ENCODE measurements around the gene ALG3.
A peak's percentile ranks its signal among the peaks of the same experiment; 100 is the strongest.
"Not testable (repeated sequence)": the region's sequence is repeated elsewhere in the genome, so short reads cannot be mapped to it uniquely, and the experiment has no call there.

ALG3 gene

GRCh38 chr3:184282941-184283340 is 34.2 kb upstream of the ALG3 start:
- Histone ChIP-seq H3K27ac (ENCODE audit: low read depth, low read length) (no peak overlapping the region), H3K9ac (ENCODE audit: low read depth in 1 of 2, low read length in 2 of 2) (no peak overlapping the region), H3K4me1 (ENCODE audit: control insufficient read depth in 1 of 2, insufficient read depth in 2 of 2, low read length in 2 of 2) (no peaks in the 10 kb centered on the region), H3K27me3 (ENCODE audit: control insufficient read depth in 1 of 2, insufficient read depth in 2 of 2, low read length in 2 of 2) (peaks cover 0 to 1% of the 10 kb centered on the region in 2 donors), H3K9me3 (ENCODE audit: control insufficient read depth in 1 of 2, low read length in 2 of 2) (no peaks in the 10 kb centered on the region), H3K36me3 (ENCODE audit: control insufficient read depth in 1 of 2, insufficient read depth in 2 of 2, low read length in 2 of 2) (no peaks in the 10 kb centered on the region), H3K4me3 (ENCODE audit: low read depth in 1 of 2, low read length in 2 of 2) (no peak overlapping the region)

GRCh38 chr3:184277366-184277765 is 28.6 kb upstream of the ALG3 start:
- H3K27ac ChIP-seq (ENCODE audit: low read depth, low read length) = no peak overlapping the region
- no peak overlapping the region for H3K4me3 ChIP-seq (ENCODE audit: low read depth in 1 of 2, low read length in 2 of 2)
- H3K27me3 ChIP-seq (ENCODE audit: control insufficient read depth in 1 of 2, insufficient read depth in 2 of 2, low read length in 2 of 2) = peaks cover 25 to 31% of the 10 kb centered on the region in 2 donors

GRCh38 chr3:184275961-184276910 is 27.5 kb upstream of the ALG3 start, which contains the start of gene ECE2:
Gene ECE2, plus strand, starts transcription at chr3:184276022. Its CDS starts 132 bp downstream, at chr3:184276154.
- H3K9me3 ChIP-seq (ENCODE audit: control insufficient read depth in 1 of 2, low read length in 2 of 2) = no peaks in the 10 kb centered on the region
- no peaks in the 10 kb centered on the region for H3K4me1 ChIP-seq (ENCODE audit: control insufficient read depth in 1 of 2, insufficient read depth in 2 of 2, low read length in 2 of 2)
- no peaks in the 10 kb centered on the region for H3K36me3 ChIP-seq (ENCODE audit: control insufficient read depth in 1 of 2, insufficient read depth in 2 of 2, low read length in 2 of 2)
- H3K27me3 ChIP-seq (ENCODE audit: control insufficient read depth in 1 of 2, insufficient read depth in 2 of 2, low read length in 2 of 2) = peaks cover 25 to 31% of the 10 kb centered on the region in 2 donors
- H3K27ac ChIP-seq (ENCODE audit: low read depth, low read length) = no peak within 1 kb of the TSS
- no peak within 1 kb of the TSS for H3K9ac ChIP-seq (ENCODE audit: low read depth in 1 of 2, low read length in 2 of 2)
- no peak within 1 kb of the TSS for H3K4me3 ChIP-seq (ENCODE audit: low read depth in 1 of 2, low read length in 2 of 2)

More at GRCh38 chr3:184277366-184277765, 28.6 kb upstream of the ALG3 start:
- no peaks in the 10 kb centered on the region for H3K36me3 ChIP-seq (ENCODE audit: control insufficient read depth in 1 of 2, insufficient read depth in 2 of 2, low read length in 2 of 2)
- no peaks in the 10 kb centered on the region for H3K9me3 ChIP-seq (ENCODE audit: control insufficient read depth in 1 of 2, low read length in 2 of 2)
- H3K4me1 ChIP-seq (ENCODE audit: control insufficient read depth in 1 of 2, insufficient read depth in 2 of 2, low read length in 2 of 2) = no peaks in the 10 kb centered on the region
- no peak overlapping the region for H3K9ac ChIP-seq (ENCODE audit: low read depth in 1 of 2, low read length in 2 of 2)

- Histone ChIP-seq H3K27ac (ENCODE audit: low read depth, low read length) (no peak overlapping the region), H3K9me3 (ENCODE audit: control insufficient read depth in 1 of 2, low read length in 2 of 2) (no peaks in the 10 kb centered on the region), H3K4me3 (ENCODE audit: low read depth in 1 of 2, low read length in 2 of 2) (no peak overlapping the region), H3K4me1 (ENCODE audit: control insufficient read depth in 1 of 2, insufficient read depth in 2 of 2, low read length in 2 of 2) (no peaks in the 10 kb centered on the region), H3K36me3 (ENCODE audit: control insufficient read depth in 1 of 2, insufficient read depth in 2 of 2, low read length in 2 of 2) (no peaks in the 10 kb centered on the region), H3K27me3 (ENCODE audit: control insufficient read depth in 1 of 2, insufficient read depth in 2 of 2, low read length in 2 of 2) (peaks cover 25 to 31% of the 10 kb centered on the region in 2 donors), H3K9ac (ENCODE audit: low read depth in 1 of 2, low read length in 2 of 2) (no peak overlapping the region)
Observed at GRCh38 chr3:184275381-184275701, 26.6 kb upstream of the ALG3 start.

GRCh38 chr3:184272269-184272668 is 23.5 kb upstream of the ALG3 start:
- Histone ChIP-seq H3K27me3 (ENCODE audit: control insufficient read depth in 1 of 2, insufficient read depth in 2 of 2, low read length in 2 of 2) (peaks cover 23% of the 10 kb centered on the region in 2 donors), H3K27ac (ENCODE audit: low read depth, low read length) (no peak overlapping the region), H3K4me1 (ENCODE audit: control insufficient read depth in 1 of 2, insufficient read depth in 2 of 2, low read length in 2 of 2) (no peaks in the 10 kb centered on the region), H3K9me3 (ENCODE audit: control insufficient read depth in 1 of 2, low read length in 2 of 2) (no peaks in the 10 kb centered on the region), H3K9ac (ENCODE audit: low read depth in 1 of 2, low read length in 2 of 2) (no peak overlapping the region), H3K4me3 (ENCODE audit: low read depth in 1 of 2, low read length in 2 of 2) (no peak overlapping the region), H3K36me3 (ENCODE audit: control insufficient read depth in 1 of 2, insufficient read depth in 2 of 2, low read length in 2 of 2) (no peaks in the 10 kb centered on the region)

DNA sequence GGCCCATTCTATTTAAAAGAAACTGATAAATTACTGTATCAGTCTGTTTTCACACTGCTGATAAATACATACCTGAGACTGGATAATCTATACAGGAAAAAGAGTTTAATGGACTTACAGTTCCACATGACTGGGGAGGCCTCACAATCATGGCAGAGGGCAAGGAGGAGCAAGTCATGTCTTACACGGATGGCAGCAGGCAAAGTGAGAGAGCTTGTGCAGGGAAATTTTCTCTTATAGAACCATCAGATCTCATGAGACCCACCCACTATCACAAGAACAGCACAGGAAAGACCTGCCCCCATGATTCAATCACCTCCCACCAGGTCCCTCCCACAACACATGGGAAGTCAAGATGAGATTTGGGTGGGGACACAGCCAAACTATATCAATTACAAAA is 18.5 kb upstream of the ALG3 start:
- H3K27me3 ChIP-seq (ENCODE audit: control insufficient read depth in 1 of 2, insufficient read depth in 2 of 2, low read length in 2 of 2) = peaks cover 10 to 11% of the 10 kb centered on the region in 2 donors
- not testable (repeated sequence) for H3K36me3 ChIP-seq (ENCODE audit: control insufficient read depth in 1 of 2, insufficient read depth in 2 of 2, low read length in 2 of 2); H3K4me1 ChIP-seq (ENCODE audit: control insufficient read depth in 1 of 2, insufficient read depth in 2 of 2, low read length in 2 of 2); H3K9me3 ChIP-seq (ENCODE audit: control insufficient read depth in 1 of 2, low read length in 2 of 2); H3K9ac ChIP-seq (ENCODE audit: low read depth in 1 of 2, low read length in 2 of 2); H3K4me3 ChIP-seq (ENCODE audit: low read depth in 1 of 2, low read length in 2 of 2); H3K27ac ChIP-seq (ENCODE audit: low read depth, low read length)

- Histone ChIP-seq H3K27ac (ENCODE audit: low read depth, low read length) (no peak overlapping the region), H3K9me3 (ENCODE audit: control insufficient read depth in 1 of 2, low read length in 2 of 2) (no peaks in the 10 kb centered on the region), H3K36me3 (ENCODE audit: control insufficient read depth in 1 of 2, insufficient read depth in 2 of 2, low read length in 2 of 2) (no peaks in the 10 kb centered on the region), H3K27me3 (ENCODE audit: control insufficient read depth in 1 of 2, insufficient read depth in 2 of 2, low read length in 2 of 2) (peaks cover 29 to 30% of the 10 kb centered on the region in 2 donors), H3K4me3 (ENCODE audit: low read depth in 1 of 2, low read length in 2 of 2) (no peak overlapping the region), H3K9ac (ENCODE audit: low read depth in 1 of 2, low read length in 2 of 2) (no peak overlapping the region), H3K4me1 (ENCODE audit: control insufficient read depth in 1 of 2, insufficient read depth in 2 of 2, low read length in 2 of 2) (peaks cover 10 to 21% of the 10 kb centered on the region in 2 donors)
Observed at GRCh38 chr3:184262764-184263179, 14.0 kb upstream of the ALG3 start.

GRCh38 chr3:184261854-184262763 is 13.3 kb upstream of the ALG3 start:
- Histone ChIP-seq H3K4me1 (ENCODE audit: control insufficient read depth in 1 of 2, insufficient read depth in 2 of 2, low read length in 2 of 2) (peaks cover 10 to 21% of the 10 kb centered on the region in 2 donors), H3K9ac (ENCODE audit: low read depth in 1 of 2, low read length in 2 of 2) (no peak overlapping the region), H3K4me3 (ENCODE audit: low read depth in 1 of 2, low read length in 2 of 2) (peak overlapping the region; percentile 42 to 54), H3K27me3 (ENCODE audit: control insufficient read depth in 1 of 2, insufficient read depth in 2 of 2, low read length in 2 of 2) (peaks cover 29 to 30% of the 10 kb centered on the region in 2 donors), H3K36me3 (ENCODE audit: control insufficient read depth in 1 of 2, insufficient read depth in 2 of 2, low read length in 2 of 2) (no peaks in the 10 kb centered on the region), H3K9me3 (ENCODE audit: control insufficient read depth in 1 of 2, low read length in 2 of 2) (no peaks in the 10 kb centered on the region), H3K27ac (ENCODE audit: low read depth, low read length) (no peak overlapping the region)

DNA sequence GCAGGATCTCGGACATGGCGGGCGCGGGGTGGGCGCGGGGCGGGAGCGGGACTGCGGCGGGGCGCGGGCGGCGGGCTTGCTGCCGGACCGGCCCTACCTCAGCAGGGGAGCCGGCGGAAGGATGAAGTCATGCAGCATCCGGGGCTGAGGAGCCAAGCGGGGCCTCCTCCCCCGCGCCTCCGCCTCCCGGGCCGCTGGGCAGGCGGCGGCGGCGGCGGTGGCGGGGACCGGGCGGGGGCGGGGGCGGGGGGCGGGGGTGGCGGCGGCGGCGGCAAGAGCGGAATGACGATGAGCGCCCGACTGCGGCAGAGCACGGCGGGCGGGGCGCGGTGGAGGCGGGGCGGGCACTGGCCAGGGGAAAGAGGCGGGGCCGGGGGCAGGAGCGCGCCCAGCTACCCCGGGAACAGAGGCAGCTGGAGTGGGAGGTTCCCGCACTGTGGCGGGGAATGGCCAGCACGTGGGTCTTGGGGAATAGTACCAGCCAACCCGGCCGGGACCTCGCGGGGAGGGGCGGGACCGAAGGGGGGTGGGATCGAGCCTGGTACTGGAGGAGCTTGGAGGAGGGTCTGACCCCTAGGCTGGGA is 12.6 kb upstream of the ALG3 start, which contains the start of gene CAMK2N2:
CAMK2N2 (minus strand) TSS at position 284 of the 584 bp plus-strand sequence; CDS start at position 16, 268 bp downstream.
- Histone ChIP-seq H3K9ac (ENCODE audit: low read depth in 1 of 2, low read length in 2 of 2) (no peak within 1 kb of the TSS), H3K36me3 (ENCODE audit: control insufficient read depth in 1 of 2, insufficient read depth in 2 of 2, low read length in 2 of 2) (no peaks in the 10 kb centered on the region), H3K27ac (ENCODE audit: low read depth, low read length) (no peak within 1 kb of the TSS), H3K4me3 (ENCODE audit: low read depth in 1 of 2, low read length in 2 of 2) (peak within 1 kb of the TSS; percentile 42 to 54), H3K4me1 (ENCODE audit: control insufficient read depth in 1 of 2, insufficient read depth in 2 of 2, low read length in 2 of 2) (peaks cover 10 to 21% of the 10 kb centered on the region in 2 donors), H3K9me3 (ENCODE audit: control insufficient read depth in 1 of 2, low read length in 2 of 2) (no peaks in the 10 kb centered on the region), H3K27me3 (ENCODE audit: control insufficient read depth in 1 of 2, insufficient read depth in 2 of 2, low read length in 2 of 2) (peaks cover 29 to 30% of the 10 kb centered on the region in 2 donors)
